GM12892 (cell line): ENCODE data around the gene AXIN2.

Source experiments
- POLR2AphosphoS5 ChIP-seq: IDR thresholded peaks from 2 replicates; pipeline ENCODE4 v1.6.1; 2011; ENCODE audit warnings: low read depth, low read length, control low read depth
- TAF1 ChIP-seq: IDR thresholded peaks from 2 replicates; pipeline ENCODE4 v1.6.1; 2011; ENCODE audit warnings: low read depth, mild to moderate bottlenecking, control low read depth, low read length, borderline replicate concordance

DNA sequence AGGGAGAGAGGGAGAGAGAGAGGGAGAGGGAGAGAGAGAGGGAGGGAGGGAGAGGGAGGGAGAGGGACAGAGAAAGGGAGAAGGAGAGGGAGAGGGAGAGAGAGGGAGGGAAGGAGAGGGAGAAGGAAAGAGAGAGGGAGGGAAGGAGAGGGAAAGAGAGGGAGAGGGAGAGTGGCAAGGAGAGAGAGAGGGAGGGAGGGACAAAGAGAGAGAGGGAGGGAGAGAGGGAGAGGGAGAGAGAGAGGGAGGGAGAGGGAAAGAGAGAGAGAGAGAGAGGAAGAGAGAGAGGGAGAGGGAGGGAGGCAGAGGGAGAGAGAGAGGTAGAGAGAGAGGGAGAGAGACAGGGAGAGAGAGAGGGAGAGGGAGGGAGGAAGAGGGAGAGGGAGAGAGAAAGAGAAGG is 73.5 kb downstream of the AXIN2 start:
- no peak for TF ChIP-seq TAF1
- no peak for TF ChIP-seq POLR2AphosphoS5
